Urinary bladder (tissue), 4 donors: ENCODE results near the gene CCDC107. TPM values are rescaled to one million over a fixed set of nuclear protein-coding genes. Genes with fewer than 3 reads are reported as not detected.

Source experiments
- DNase-seq: peaks from one replicate; pipeline ENCODE4 v3.0.0-alpha.2; 2015; ENCODE audit errors: extremely low spot score
- H3K27ac ChIP-seq: one replicate; pipeline ENCODE4 v1.5.1; 2013; ENCODE audit warnings: low read depth, mild to moderate bottlenecking, moderate library complexity
- H3K36me3 ChIP-seq: one replicate; pipeline ENCODE4 v1.6.1; 2013; ENCODE audit warnings: mild to moderate bottlenecking, moderate library complexity; ENCODE audit not compliant: insufficient read depth
- H3K4me1 ChIP-seq: one replicate; pipeline ENCODE4 v1.6.1; 2013; ENCODE audit warnings: mild to moderate bottlenecking, moderate library complexity; ENCODE audit not compliant: insufficient read depth
- H3K4me3 ChIP-seq: one replicate; pipeline ENCODE4 v1.5.1; 2013; ENCODE audit warnings: low read depth, low read length
- WGBS: extraction: QIAGEN DNeasy Blood & Tissue Kit; methylation state at CpG from one replicate; pipeline ENCODE4 v1.1.7; 2013; 5-methylcytosine and 5-hydroxymethylcytosine counted together
- polyA plus RNA-seq: library from polyadenylated mRNA; stranded (reverse); fragments of 200-250 nt; gene quantifications from one replicate; pipeline ENCODE4 v1.2.3, GENCODE V29; 2013
- total RNA-seq: library from RNA; depleted of rRNA; stranded (reverse); fragments of >200 nt; gene quantifications from one replicate; pipeline ENCODE4 v1.2.3, GENCODE V29; 2014
- donor health status: healthy with polysubstance abuse.
- donor health status: healthy.

The CCDC107 gene
- total and polyA plus RNA-seq, 2 donors, result 10.7 to 71.5 TPM

DNA sequence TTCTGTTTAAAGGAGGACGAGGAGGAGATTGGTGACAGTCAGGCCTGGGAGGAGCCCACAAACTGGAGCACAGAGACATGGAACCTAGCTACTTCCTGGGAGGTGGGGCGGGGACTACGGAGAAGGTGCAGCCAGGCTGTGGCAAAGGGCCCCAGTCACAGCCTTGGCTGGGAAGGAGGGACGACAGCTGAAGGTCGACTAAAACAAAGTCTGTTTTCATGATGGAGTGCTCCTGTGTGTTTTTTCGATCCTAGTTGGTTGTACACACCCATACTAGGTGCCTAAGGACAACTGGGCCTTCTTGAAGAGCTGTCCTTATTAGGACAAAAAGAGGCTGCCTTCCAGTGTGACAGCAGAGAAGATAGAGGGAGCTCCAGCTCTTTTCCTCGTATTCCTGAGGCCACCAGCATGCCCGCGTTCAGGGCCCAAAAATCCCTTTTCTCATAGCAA lies 2.9 kb downstream of the CCDC107 start:
- H3K4me1 ChIP-seq, result no peaks in the 10 kb centered on the region
- no peak overlapping the region for H3K4me3 ChIP-seq
- 36% methylated on average over 9 of the region's 9 CpGs for WGBS
- H3K36me3 ChIP-seq, result no peaks in the 10 kb centered on the region
- peak overlapping the region; percentile 13 for H3K27ac ChIP-seq
- no peak for DNase-seq

DNA sequence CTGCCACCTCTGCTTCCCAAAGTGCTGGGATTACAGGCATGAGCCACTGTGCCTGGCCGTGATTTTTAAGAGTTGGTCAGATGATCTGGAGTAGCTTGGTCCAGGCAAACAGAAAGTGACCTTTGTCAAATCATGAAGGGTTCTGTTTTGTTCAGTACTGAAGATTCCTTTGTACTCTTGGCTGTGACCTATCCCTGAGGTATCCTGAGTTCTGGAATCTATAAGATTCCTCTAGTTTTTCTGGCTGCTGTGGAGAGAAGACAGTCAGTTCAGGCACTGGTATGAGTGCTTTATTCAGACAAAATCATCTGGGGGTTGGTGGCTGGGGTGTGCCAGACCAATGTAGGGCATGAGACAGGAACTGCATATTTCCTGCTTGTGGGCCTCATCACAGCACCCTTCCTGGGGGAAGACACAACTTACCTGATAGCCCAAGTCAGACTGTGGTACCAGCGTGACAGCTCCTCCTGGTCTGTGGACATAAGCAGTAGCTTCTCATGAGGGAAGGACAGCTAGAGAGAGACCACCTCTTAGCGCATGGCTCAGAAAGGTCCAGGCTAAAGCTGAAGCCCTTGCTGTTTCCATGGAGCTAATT lies 3.8 kb downstream of the CCDC107 start:
- WGBS, result 66% methylated on average over 3 of the region's 3 CpGs
- H3K4me3 ChIP-seq, result no peak overlapping the region
- H3K4me1 ChIP-seq, result no peaks in the 10 kb centered on the region
- H3K36me3 ChIP-seq, result no peaks in the 10 kb centered on the region
- no peak for DNase-seq
- no peak overlapping the region for H3K27ac ChIP-seq

DNA sequence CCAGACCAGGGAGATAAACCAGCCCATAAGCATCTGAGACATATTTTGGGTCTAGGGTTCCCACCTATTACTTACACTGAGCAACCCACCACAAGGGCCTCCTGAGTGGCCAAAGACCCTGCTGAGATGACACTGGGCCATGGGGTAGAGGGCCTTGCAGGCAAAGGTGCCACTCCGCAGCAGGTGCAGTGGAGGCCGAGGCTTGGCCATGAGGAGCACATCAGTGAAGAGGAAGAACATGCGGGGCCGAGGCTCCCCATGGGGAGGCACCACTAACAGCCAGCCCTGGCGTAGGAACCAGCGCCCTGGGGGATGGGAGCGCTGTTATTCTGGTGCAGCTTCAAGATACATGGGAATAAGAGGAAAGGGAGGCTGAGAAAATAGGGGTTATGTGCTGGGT lies 4.3 kb downstream of the CCDC107 start:
- H3K27ac ChIP-seq, result no peak overlapping the region
- WGBS, result 87% methylated on average over 7 of the region's 7 CpGs
- DNase-seq, result no peak
- H3K4me3 ChIP-seq, result no peak overlapping the region
- no peaks in the 10 kb centered on the region for H3K36me3 ChIP-seq
- no peaks in the 10 kb centered on the region for H3K4me1 ChIP-seq

DNA sequence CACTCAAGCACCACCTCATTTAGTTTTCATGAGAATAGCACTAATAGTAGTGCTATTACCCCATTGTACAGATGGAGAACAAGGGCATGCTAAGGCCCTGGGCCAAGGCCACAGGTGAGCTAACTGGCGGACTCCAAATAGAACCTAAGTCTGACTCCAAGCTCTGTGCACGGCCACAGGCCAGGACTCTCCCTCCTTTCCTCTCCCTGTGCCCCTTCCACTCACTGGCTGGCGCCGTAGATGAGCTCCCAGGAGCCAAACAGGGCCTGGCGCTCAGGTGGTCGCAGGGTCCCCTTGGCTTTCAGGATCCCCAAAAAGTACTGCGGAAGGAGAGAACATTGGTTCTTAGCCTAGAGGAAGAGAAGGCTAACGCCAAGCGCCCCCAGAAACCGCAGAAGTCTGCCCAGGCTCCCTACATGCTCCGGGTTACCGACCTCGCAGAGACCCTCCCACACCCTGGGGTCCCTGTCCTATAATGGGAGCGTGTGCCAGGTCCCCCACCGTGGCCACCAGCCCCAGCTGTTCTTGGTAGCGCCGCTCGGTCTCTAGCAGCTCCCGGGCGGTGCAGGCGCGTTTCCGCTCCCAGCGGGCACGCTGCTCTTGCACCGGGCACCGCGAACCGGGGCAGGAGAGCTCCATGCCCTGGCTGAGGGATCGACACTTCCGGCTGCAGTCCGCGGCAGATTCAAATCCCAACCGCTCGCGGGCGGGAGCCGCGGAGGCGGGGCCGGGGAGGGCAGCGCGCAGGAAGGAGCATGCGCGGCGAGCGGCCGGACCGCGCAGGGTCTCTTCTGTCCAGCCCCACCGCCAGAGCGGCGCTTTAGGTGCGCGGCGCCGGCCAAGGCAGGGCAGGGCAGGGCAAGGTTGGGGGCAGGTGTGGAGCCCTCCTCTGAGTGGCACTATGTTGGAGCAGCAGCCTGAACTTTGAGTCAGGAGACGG lies 6.7 kb downstream of the CCDC107 start, which contains the start of gene ARHGEF39:
Gene ARHGEF39 (minus strand): TSS at position 665 of the 940 bp plus-strand sequence. CDS start 26 bp downstream, at position 639.
- no peak for DNase-seq
- H3K27ac ChIP-seq, result peak within 1 kb of the TSS; percentile 19

DNA sequence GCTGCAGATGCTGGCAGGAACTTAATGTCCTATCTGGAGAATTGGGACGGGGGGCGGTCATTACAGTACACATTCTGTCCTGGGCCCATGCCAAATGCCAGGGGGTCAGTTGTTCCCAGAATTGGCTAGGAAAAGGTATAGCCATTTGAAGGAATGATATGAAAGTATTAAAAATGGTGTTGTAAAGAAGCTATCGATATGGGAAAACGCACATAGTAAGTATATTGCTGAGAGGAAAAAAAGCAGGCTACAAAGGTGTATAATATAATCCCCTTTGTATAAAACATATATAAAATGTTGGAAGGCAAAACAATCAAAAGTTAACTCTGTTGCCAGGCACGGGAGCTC lies 7.4 kb downstream of the CCDC107 start:
- H3K4me1 ChIP-seq, result no peaks in the 10 kb centered on the region
- DNase-seq, result no peak
- peak overlapping the region; percentile 51 for H3K4me3 ChIP-seq
- H3K36me3 ChIP-seq, result no peaks in the 10 kb centered on the region
- 26% methylated on average over 5 of the region's 5 CpGs for WGBS
- H3K27ac ChIP-seq, result peak overlapping the region; percentile 19

More for the DNA sequence above, 6.7 kb downstream of the CCDC107 start, which contains the start of gene ARHGEF39:
- Histone ChIP-seq H3K4me3 (peak within 1 kb of the TSS; percentile 51), H3K4me1 (no peaks in the 10 kb centered on the region), H3K36me3 (no peaks in the 10 kb centered on the region)
- WGBS, result 5% methylated on average over 58 of the region's 58 CpGs

DNA sequence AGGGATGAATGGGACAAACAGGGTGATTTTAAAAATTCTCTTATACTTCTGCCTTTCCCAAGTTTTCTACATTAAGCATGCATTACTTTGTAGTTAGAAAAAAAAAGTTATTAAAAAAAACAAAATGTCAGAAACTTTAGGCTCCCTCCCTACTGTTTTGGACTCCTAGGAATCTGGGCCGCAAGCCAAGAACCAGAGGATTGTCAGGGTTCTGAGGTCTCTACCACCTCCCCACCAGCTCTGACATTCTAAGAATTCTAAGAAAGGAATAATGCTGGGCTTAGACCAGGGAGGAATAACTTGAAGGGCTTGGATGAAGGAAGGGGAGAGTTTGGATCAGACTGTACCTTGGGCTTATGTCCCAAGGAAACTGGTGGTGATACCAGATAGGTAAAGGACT lies 8.0 kb downstream of the CCDC107 start:
- DNase-seq, result no peak
- 59% methylated on average over 1 of the region's 1 CpG for WGBS
- Histone ChIP-seq H3K4me1 (no peaks in the 10 kb centered on the region), H3K36me3 (no peaks in the 10 kb centered on the region), H3K4me3 (no peak overlapping the region), H3K27ac (no peak overlapping the region)

DNA sequence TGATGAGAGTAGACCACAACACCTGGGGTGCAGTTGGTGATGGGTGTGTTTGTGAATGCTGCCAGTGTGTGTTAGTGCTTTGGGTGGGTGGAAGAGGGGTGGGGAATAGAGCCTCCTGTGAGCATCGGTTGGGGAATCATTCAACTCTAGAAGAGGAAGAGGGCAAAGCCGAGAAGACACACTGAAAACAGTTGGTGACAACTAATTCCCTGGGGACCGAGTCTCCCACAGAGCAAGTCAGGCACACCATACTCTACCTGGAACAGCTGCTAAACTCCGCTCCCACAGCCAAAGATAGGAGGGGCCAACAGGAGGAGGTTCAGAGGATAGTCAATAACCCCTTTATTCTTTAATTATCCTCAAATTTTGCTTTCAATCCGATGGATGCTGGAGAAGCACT lies 8.5 kb downstream of the CCDC107 start:
- Histone ChIP-seq H3K27ac (no peak overlapping the region), H3K4me3 (no peak overlapping the region), H3K4me1 (no peaks in the 10 kb centered on the region), H3K36me3 (no peaks in the 10 kb centered on the region)
- DNase-seq, result no peak
- WGBS, result 91% methylated on average over 5 of the region's 5 CpGs

DNA sequence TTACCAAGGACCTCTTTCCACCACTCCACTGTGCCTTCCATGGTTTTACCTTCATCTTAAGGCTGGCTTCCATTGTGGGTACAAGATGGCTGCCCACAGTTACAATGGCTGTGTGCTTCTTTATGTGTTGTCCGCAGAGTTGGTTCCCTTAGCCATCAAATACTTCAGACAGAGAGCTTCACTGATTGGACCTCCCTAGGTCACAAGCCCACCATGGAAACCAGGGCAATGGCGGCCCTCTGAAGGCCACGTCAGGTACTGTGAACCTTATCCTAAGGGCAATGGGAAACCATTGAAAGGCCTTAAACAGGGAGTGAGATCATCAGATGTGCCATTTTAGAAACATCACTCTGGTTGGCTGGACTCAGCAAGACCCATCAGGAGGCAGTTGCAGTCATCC lies 9.8 kb downstream of the CCDC107 start:
- WGBS, result 94% methylated on average over 3 of the region's 3 CpGs

DNA sequence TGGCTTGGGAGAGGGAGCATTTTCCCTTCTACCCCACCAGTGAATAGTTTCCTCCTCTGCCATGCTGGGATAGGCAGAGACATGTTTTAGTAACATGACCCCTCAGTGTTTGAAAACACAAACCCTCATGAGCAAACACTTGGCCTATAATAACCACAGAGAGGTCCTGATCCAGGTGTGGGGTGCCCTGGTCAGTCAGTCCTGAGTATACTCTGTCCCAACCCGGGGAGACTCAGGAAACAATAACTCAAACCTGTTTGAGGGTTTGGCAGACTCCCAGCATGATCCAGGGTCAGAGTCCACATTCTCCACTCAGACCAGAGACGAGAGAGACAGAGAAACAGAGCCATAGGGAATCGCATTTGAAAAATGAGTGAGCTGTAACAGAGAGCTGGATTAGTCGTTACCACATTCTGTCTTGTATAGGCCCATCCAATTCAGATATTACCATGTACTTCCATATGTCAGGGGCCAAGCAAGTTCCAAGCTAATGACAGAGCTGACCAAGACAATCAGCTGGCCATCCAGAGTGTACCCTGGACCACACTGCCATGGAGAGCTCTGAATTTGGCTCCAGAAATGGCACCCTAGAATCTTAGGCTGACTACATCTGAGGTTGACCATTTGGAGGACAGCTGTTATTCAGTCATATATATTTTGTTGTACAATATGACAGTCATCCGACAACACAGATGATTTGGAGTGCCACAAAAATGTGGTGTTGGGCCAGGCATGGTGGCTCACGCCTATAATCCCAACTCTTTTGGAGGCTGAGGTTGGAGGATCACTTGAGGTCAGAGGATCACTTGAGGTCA lies 11.4 kb downstream of the CCDC107 start:
- H3K4me3 ChIP-seq, result no peak overlapping the region
- H3K36me3 ChIP-seq, result no peaks in the 10 kb centered on the region
- DNase-seq, result no peak
- no peak overlapping the region for H3K27ac ChIP-seq
- WGBS, result 71% methylated on average over 6 of the region's 6 CpGs
- no peaks in the 10 kb centered on the region for H3K4me1 ChIP-seq

More for the DNA sequence above, 9.8 kb downstream of the CCDC107 start:
- H3K36me3 ChIP-seq, result no peaks in the 10 kb centered on the region
- DNase-seq, result no peak
- no peak overlapping the region for H3K4me3 ChIP-seq
- no peak overlapping the region for H3K27ac ChIP-seq
- no peaks in the 10 kb centered on the region for H3K4me1 ChIP-seq

DNA sequence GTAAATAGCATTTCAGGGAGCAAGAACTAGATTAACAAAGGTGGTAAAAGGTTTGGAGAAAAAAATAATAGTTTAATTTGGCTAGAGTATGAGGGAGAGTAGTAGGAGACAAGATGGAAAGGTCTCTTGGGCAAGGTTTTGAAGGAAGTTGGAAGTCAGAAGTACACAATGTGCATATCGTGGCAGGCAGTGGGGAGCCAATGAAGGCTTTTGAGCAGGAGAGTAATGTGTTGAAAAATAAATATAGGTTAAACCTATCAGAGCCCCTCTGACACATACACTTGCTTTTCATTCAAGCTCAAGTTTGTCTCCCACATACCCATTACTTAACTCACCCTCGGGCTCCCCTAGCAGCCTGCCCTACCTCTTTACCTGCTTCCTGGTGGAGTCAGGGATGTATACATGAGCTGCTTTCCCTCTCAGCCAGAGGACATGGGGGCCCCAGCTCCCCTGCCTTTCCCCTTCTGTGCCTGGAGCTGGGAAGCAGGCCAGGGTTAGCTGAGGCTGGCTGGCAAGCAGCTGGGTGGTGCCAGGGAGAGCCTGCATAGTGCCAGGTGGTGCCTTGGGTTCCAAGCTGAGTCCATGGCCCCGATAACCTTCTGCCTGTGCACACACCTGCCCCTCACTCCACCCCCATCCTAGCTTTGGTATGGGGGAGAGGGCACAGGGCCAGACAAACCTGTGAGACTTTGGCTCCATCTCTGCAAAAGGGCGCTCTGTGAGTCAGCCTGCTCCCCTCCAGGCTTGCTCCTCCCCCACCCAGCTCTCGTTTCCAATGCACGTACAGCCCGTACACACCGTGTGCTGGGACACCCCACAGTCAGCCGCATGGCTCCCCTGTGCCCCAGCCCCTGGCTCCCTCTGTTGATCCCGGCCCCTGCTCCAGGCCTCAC lies 15.3 kb downstream of the CCDC107 start, which contains the start of gene CA9:
Gene CA9 (plus strand): TSS at position 797 of the 893 bp plus-strand sequence. CDS start 32 bp downstream, at position 829.
- H3K4me1 ChIP-seq, result peaks cover 2% of the 10 kb centered on the region
- H3K36me3 ChIP-seq, result no peaks in the 10 kb centered on the region
- H3K4me3 ChIP-seq, result no peak within 1 kb of the TSS
- 49% methylated on average over 10 of the region's 10 CpGs for WGBS
- DNase-seq, result no peak
- H3K27ac ChIP-seq, result no peak within 1 kb of the TSS

DNA sequence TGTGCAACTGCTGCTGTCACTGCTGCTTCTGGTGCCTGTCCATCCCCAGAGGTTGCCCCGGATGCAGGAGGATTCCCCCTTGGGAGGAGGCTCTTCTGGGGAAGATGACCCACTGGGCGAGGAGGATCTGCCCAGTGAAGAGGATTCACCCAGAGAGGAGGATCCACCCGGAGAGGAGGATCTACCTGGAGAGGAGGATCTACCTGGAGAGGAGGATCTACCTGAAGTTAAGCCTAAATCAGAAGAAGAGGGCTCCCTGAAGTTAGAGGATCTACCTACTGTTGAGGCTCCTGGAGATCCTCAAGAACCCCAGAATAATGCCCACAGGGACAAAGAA lies 15.9 kb downstream of the CCDC107 start:
- Histone ChIP-seq H3K4me3 (no peak overlapping the region), H3K27ac (no peak overlapping the region), H3K4me1 (peaks cover 2% of the 10 kb centered on the region), H3K36me3 (no peaks in the 10 kb centered on the region)
- no peak for DNase-seq
- WGBS, result 75% methylated on average over 3 of the region's 3 CpGs

DNA sequence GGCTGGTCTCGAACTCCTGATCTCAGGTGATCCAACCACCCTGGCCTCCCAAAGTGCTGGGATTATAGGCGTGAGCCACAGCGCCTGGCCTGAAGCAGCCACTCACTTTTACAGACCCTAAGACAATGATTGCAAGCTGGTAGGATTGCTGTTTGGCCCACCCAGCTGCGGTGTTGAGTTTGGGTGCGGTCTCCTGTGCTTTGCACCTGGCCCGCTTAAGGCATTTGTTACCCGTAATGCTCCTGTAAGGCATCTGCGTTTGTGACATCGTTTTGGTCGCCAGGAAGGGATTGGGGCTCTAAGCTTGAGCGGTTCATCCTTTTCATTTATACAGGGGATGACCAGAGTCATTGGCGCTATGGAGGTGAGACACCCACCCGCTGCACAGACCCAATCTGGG lies 17.1 kb downstream of the CCDC107 start:
- H3K27ac ChIP-seq, result no peak overlapping the region
- peak overlapping the region; percentile 37 for H3K4me3 ChIP-seq
- WGBS, result 39% methylated on average over 13 of the region's 13 CpGs
- no peaks in the 10 kb centered on the region for H3K36me3 ChIP-seq
- DNase-seq, result no peak
- H3K4me1 ChIP-seq, result peaks cover 2% of the 10 kb centered on the region
